Activated CD8-positive, alpha-beta memory T cell treated with anti-CD3 and anti-CD28 coated beads for 36 hours (primary cell): ENCODE results near the gene ZFAND3. TPM values are rescaled to one million over a fixed set of nuclear protein-coding genes. Genes with fewer than 3 reads are reported as not detected.
"Not testable (repeated sequence)": the region's sequence is repeated elsewhere in the genome, so short reads cannot be mapped to it uniquely, and the experiment has no call there.

ENCODE experiments used
- CTCF ChIA-PET: fragments of 350-600 bp; sonication (Branson Sonifier 250); formaldehyde crosslinking; loops from one replicate; lab custom pipeline; 2021; ENCODE audit warnings: antibody characterized with exemption; lab: Charles Lee
- POLR2A ChIA-PET: fragments of 350-600 bp; sonication (Branson Sonifier 250); formaldehyde crosslinking; loops from one replicate; lab custom pipeline; 2021; ENCODE audit warnings: antibody characterized with exemption; lab: Charles Lee
- total RNA-seq, 2 experiments: library from RNA; stranded (reverse); gene quantifications; one replicate each; pipeline ENCODE4 v1.2.3, GENCODE V29; 2021

The ZFAND3 gene
- total RNA-seq, 2 experiments from 2014 or later = 29.3 TPM

- ChIA-PET CTCF (no interaction called here), POLR2A (no interaction called here)
Measured at GRCh38 chr6:38116248-38116647, 296.7 kb downstream of the ZFAND3 start.

DNA sequence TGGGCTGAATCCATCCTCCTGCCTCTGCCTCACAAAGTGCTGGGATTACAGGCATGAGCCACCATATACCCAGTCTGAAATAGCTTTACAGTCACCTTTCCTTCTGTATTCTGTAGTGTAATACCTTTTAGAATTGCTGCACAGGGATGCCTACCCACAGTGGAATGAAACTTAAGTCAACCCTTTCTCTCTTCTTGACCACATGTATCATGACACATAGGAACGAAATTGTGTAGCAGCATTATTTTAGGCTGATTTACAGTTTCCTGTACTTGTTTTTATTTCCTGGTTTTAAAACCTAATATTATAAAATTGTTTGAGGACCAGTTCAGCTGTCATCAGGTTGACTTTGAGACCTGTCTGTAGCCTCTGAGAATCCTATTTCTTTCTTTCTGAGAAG lies 297.8 kb downstream of the ZFAND3 start:
- POLR2A ChIA-PET = no interaction called here
- CTCF ChIA-PET = no interaction called here

DNA sequence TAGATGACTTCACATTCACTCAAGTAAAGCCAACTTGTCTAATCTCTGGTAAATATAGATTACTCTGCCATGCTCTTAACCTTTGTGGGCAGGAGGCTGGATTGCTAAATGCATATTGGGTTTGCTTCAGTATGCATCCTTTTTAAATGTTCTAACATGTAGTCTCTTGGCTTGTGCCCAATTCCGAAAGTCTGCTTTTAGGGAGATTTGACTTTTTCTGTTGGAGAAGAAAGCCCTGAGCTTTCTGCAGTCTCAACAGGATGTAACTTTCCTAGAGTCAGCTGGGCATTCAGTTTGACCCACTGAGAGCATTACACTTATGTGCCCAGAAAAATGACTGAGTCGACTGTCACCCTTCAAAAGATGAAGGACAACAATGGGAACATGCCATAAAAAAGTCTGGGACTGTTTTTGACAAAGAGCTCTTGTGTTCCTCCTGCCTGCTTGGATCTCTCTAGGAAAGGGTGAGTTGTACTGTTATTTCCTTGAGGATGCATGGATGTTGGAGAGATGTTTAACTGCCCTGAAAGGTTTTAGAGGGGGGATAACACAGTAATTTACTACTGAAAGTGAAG lies 299.4 kb downstream of the ZFAND3 start:
- ChIA-PET POLR2A (no interaction called here), CTCF (no interaction called here)

GRCh38 chr6:38119516-38119915 lies 300.0 kb downstream of the ZFAND3 start:
- ChIA-PET POLR2A (interaction anchor here (0.7 kb wide), 1 partner anchor 13 kb away, joined by 5 read pairs; no protein-coding TSS in a partner anchor), CTCF (no interaction called here)

GRCh38 chr6:38124224-38124926 lies 304.8 kb downstream of the ZFAND3 start:
- CTCF ChIA-PET = interaction anchor here (0.7 kb wide), 1 partner anchor 17 kb away, joined by 3 read pairs; no protein-coding TSS in a partner anchor
- POLR2A ChIA-PET = not testable (repeated sequence)

GRCh38 chr6:38127284-38127683 lies 307.8 kb downstream of the ZFAND3 start:
- ChIA-PET CTCF (no interaction called here), POLR2A (no interaction called here)

GRCh38 chr6:38131527-38131965 lies 312.0 kb downstream of the ZFAND3 start:
- ChIA-PET POLR2A (no interaction called here), CTCF (no interaction called here)

DNA sequence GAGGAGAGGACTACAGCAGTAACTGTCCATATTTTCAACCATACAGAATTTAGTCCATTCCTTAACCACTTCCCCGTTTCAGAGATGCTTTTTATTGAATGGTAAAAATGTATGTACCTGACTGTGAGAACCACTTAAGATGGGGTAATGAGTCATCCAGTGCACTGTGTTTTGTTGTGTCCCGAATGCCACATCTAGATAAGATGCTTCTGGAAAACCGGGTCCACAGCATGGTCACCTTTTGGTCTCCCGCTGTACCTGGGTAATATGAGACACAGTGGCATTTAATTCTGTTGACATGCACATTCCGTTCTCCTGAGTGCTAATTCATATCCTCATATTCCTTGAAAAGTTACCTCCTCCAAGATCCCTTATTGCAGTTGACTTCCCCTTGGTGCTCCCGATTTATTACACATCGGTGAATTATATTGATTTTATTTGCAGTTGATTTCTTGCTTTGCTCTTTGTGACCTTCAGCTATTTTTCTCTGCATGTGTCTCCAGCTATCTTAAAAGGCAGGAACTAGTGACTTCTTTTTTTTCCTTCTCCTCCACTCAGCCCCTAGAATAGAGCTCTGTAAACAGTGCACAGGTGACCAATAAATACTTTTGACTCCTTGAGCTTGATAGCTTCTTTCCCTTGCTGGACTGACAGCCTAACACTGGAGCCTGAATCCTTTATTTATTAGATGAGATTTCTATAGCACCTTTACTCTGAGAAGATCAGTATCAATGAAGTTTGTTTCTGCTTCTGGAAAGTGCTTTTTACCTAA lies 314.6 kb downstream of the ZFAND3 start:
- CTCF ChIA-PET = no interaction called here

DNA sequence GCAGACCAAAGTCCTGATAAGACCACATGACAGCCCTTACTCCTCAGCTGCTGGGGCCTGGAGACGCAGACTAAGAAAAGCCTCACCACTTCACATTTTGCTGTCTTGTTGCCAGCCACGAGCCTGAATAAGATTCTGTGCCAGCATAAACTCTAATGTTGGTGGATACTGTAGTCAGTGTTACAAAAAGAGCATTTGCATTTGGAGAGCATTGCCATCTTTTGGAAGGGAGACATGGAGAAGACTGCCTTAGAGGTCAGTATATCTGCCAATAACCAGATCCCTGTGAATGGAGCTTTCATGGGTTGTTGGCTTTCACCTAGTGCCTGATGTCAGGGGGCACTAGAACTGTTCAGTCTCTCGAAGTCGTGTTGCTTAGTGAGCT lies 315.2 kb downstream of the ZFAND3 start:
- CTCF ChIA-PET = no interaction called here
- POLR2A ChIA-PET = no interaction called here

More for the DNA sequence above, 314.6 kb downstream of the ZFAND3 start:
- POLR2A ChIA-PET = no interaction called here

DNA sequence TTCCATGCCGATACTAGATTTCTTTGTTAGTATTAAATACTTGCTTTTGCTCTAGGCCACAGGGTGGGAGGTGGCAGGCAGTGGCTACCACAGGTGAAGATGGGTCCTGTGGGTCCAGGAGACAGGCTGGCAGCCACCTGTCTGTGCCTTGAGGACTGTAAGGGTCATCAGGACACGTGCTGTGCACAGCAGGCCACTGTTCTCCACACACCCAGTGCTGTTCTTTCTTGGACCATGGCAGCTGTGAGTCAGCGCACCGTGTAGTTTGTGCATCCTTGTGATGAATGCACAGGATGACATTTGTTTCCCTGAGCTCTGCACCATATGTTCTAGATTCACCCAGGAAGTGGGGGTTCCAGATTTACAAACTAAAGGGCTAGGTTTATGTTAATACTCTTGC lies 317.0 kb downstream of the ZFAND3 start:
- ChIA-PET CTCF (no interaction called here), POLR2A (no interaction called here)

DNA sequence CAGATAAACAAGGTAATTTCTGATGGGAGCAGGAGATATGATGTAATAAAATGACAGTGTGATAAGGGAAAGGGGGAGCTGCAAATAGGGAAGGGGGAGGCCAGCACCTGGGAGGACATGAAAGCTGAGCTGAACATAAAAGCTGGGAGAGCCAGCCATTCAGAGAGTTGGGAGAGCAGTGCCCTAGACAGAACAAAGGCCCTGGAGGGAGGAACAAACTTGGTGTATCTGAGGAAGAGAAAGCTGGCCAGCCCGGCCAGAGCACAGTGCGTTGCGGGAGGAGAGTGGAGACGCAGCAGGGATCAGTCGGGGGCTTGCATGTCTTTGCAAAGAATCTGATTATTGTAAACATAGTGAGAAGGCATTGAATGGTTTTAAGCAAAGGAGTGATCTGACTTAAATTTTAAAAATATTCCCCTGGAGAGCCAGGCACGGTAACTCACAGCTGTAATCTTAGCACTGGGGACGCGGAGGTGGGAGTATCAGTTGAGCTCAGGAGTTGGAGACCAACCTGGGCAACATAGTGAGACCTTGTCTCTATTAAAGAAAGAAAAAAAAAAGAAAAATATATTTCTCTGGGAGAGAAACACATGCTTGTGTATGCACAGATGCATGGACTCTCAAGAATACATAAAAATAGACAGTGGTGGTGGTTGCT lies 318.2 kb downstream of the ZFAND3 start:
- POLR2A ChIA-PET = no interaction called here
- CTCF ChIA-PET = interaction anchor here (0.6 kb wide), 1 partner anchor 304 kb away, joined by 4 read pairs; no protein-coding TSS in a partner anchor

GRCh38 chr6:38138374-38138773 lies 318.8 kb downstream of the ZFAND3 start:
- CTCF ChIA-PET = no interaction called here
- POLR2A ChIA-PET = no interaction called here

- CTCF ChIA-PET = no interaction called here
- POLR2A ChIA-PET = no interaction called here
Measured at GRCh38 chr6:38141085-38141484, 321.6 kb downstream of the ZFAND3 start.

DNA sequence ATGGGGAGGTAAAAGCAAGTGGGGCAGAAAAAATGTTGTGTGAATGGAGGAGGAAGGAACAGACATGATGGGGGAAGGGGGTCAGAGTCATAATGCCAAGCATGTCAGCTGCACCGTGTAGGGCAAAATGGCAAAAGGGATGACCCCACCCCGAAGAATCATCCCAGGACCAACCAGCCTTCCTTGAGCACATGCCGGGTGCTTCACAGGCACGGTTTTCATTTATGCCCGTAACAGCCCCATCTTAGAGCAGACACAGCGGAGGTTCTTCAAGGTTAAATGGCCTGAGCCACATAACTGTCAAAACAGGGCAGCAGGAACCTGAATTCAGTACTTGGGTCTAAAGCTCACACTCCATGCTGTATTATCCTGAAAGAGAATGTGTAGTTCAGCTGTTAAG lies 322.2 kb downstream of the ZFAND3 start:
- CTCF ChIA-PET = no interaction called here
- POLR2A ChIA-PET = no interaction called here

DNA sequence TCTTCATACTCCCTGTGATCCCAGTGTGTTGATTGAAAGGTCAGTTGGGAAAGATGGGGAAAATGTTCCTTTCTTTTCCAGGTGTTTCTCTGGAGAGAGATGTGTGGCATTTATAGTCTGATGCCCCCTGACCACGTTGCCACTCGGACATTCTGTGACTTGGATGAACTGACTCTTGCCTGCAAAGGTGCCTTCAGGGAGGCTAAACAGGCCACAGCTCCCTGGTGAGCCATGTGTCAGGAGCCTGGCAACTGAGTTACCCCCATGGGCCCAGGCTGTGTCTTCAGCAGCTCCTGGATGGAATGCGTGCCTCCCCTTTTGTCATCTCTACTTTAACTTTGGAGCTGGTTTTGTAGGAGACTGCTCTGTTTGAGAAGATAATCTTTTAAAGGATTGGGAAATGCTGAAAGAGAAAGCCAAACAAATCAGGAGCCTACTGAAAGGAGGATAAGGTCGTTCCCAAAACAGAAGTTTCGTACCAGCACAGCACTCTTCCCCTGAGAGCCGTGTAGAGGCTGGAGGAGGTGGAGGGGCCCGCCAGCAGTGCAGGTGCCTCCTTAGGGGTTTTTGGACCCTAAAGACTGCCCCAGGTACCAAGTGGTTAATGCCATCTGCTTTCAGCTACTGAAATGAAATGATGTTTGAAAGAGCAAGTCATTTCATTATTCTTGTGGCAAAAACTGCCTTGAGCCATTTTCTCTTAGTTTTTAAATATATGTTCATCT lies 322.8 kb downstream of the ZFAND3 start:
- CTCF ChIA-PET = interaction anchor here (1.4 kb wide), 1 partner anchor 352 kb away, joined by 3 read pairs; no protein-coding TSS in a partner anchor

DNA sequence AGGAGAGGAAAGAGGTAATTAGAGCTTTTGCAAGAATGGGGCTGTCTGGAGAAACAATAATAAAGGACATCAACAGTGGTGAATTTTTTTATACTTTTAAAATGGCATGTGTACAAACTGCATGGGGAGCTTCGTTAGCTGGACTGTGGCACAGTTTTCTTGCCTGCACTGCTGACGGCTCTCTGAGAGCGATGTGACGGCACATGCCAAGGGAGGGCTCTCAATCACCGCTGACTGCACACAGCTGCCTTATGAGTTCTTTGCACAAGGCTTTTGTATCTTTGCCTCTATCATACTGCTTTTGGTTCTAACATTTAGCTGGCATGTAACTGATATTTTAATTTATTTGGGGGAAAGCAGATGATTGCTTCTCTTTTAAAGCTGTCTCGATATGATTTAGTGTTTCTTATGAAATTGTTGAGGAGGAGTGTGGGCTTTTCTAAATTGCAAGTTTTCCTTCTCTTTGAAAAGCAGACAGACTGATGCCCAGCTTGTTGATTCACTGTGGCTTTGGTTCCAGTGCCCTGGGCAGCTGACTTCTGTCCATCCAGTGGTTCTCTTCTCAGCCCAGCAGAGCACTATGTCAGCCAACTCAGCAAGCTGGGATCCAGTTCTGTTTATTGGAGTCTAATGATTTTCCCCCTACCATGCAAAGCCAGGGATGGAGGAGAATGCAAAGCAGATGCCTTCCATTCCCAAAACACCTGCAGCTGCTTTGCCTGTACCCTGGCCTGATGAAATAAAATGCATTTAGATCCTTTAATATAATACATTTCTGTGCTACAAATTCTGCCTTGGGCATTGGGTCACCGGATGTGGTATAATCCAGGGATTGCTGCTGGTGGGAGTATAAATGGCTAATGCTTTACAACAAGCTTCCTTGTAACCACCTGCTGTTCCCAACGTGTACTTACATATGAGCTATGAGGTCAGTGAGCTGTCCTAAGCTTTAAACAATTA lies 323.9 kb downstream of the ZFAND3 start:
- CTCF ChIA-PET = interaction anchor here (1.4 kb wide), 1 partner anchor 351 kb away, joined by 3 read pairs; no protein-coding TSS in a partner anchor

More for the DNA sequence above, 322.8 kb downstream of the ZFAND3 start:
- POLR2A ChIA-PET = no interaction called here

GRCh38 chr6:38144365-38144945 lies 324.9 kb downstream of the ZFAND3 start:
- POLR2A ChIA-PET = no interaction called here
- CTCF ChIA-PET = no interaction called here

More for the DNA sequence above, 323.9 kb downstream of the ZFAND3 start:
- POLR2A ChIA-PET = no interaction called here
